Ureter (tissue), 1 donor: ENCODE results near the gene UBXN6. TPM values are rescaled to one million over a fixed set of nuclear protein-coding genes. Genes with fewer than 3 reads are reported as not detected.

ENCODE experiments used
- DNase-seq: peaks from one replicate; pipeline ENCODE4 v3.0.0-alpha.2; 2020; ENCODE audit warnings: low spot score
- total RNA-seq: library from RNA; stranded (reverse); gene quantifications from one replicate; pipeline ENCODE4 v1.2.4, GENCODE V29; 2023
- donor health status: DM: yes; HTN: yes; CAD: no.

UBXN6 gene
- total RNA-seq, 1 donor from 2014 or later = 107 TPM

GRCh38 chr19:4442819-4443146 lies 14.8 kb downstream of the UBXN6 start:
- DNase-seq = no peak

GRCh38 chr19:4441994-4442818 lies 15.4 kb downstream of the UBXN6 start:
- no peak for DNase-seq

- DNase-seq = no peak
Observed at GRCh38 chr19:4439243-4439642, 18.4 kb downstream of the UBXN6 start.

- DNase-seq = no peak
Observed at GRCh38 chr19:4437103-4437502, 20.5 kb downstream of the UBXN6 start.

- no peak for DNase-seq
Observed at GRCh38 chr19:4436231-4436630, 21.4 kb downstream of the UBXN6 start.

GRCh38 chr19:4434391-4434790 lies 23.2 kb downstream of the UBXN6 start:
- DNase-seq = no peak

- DNase-seq = no peak
Observed at GRCh38 chr19:4432918-4433506, 24.6 kb downstream of the UBXN6 start.

GRCh38 chr19:4431808-4432674 lies 25.6 kb downstream of the UBXN6 start:
- no peak for DNase-seq

- no peak for DNase-seq
Observed at GRCh38 chr19:4431296-4431695, 26.3 kb downstream of the UBXN6 start.

- DNase-seq = no peak
Observed at GRCh38 chr19:4430760-4431159, 26.8 kb downstream of the UBXN6 start.

- no peak for DNase-seq
Observed at GRCh38 chr19:4429771-4430171, 27.8 kb downstream of the UBXN6 start.

- no peak for DNase-seq
Observed at GRCh38 chr19:4429256-4429655, 28.3 kb downstream of the UBXN6 start.

- DNase-seq = no peak
Observed at GRCh38 chr19:4428326-4428975, 29.1 kb downstream of the UBXN6 start.

- no peak for DNase-seq
Observed at GRCh38 chr19:4425537-4425936, 32.1 kb downstream of the UBXN6 start.

GRCh38 chr19:4423416-4424126 lies 34.0 kb downstream of the UBXN6 start:
- no peak for DNase-seq

GRCh38 chr19:4416268-4416667 lies 41.3 kb downstream of the UBXN6 start:
- DNase-seq = no peak

- no peak for DNase-seq
Observed at GRCh38 chr19:4415352-4415751, 42.2 kb downstream of the UBXN6 start.

GRCh38 chr19:4414800-4415321 lies 42.7 kb downstream of the UBXN6 start:
- DNase-seq = no peak

- no peak for DNase-seq
Observed at GRCh38 chr19:4414144-4414799, 43.3 kb downstream of the UBXN6 start.

GRCh38 chr19:4413588-4413987 lies 44.0 kb downstream of the UBXN6 start:
- no peak for DNase-seq
